Prostate gland (tissue), 2 donors: ENCODE measurements around the gene SULT4A1. TPM values are rescaled to one million over a fixed set of nuclear protein-coding genes. Genes with fewer than 3 reads are reported as not detected.

ENCODE experiments used
- DNase-seq: peaks from one replicate; pipeline ENCODE4 v3.0.0-alpha.2; 2019; ENCODE audit warnings: low spot score
- H3K27ac ChIP-seq, 2 donors: fragments of 200-600 bp; sonication (generic); 2 replicates each; pipeline ENCODE4 v1.5.1; 2017 to 2019
- H3K27me3 ChIP-seq: fragments of 200-600 bp; sonication (generic); replicated peaks from 2 replicates; pipeline ENCODE4 v1.5.1; 2019; ENCODE audit not compliant: insufficient read depth
- H3K36me3 ChIP-seq, 2 donors: fragments of 200-600 bp; sonication (generic); 1 replicate in 1 of 2; 2 replicates in 1 of 2; pipeline versions ENCODE4 v1.5.1 to v1.8.1; 2017 to 2019
- H3K4me1 ChIP-seq: fragments of 200-600 bp; sonication (generic); replicated peaks from 2 replicates; pipeline ENCODE4 v1.5.1; 2019
- H3K4me3 ChIP-seq, 2 donors: fragments of 200-600 bp; sonication (generic); 2 replicates each; pipeline ENCODE4 v1.5.1; 2017 to 2019
- H3K9me3 ChIP-seq: fragments of 200-600 bp; sonication (generic); 2 replicates; pipeline ENCODE4 v1.5.1; 2017
- CTCF ChIP-seq, 4 experiments: fragments of 200-600 bp in 2 of 4; fragments of 450-650 bp in 2 of 4; sonication (generic) in 2 of 4; IDR thresholded peaks; 1 replicate in 3 of 4; 2 replicates in 1 of 4; pipeline ENCODE4 v1.5.1; 2016 to 2019; ENCODE audit warnings: antibody characterized with exemption in 4 of 4, mild to moderate bottlenecking in 2 of 4, moderate library complexity in 2 of 4
- POLR2A ChIP-seq: fragments of 450-650 bp; IDR thresholded peaks from one replicate; pipeline ENCODE4 v1.6.1; 2016; ENCODE audit warnings: antibody characterized with exemption, mild to moderate bottlenecking
- POLR2AphosphoS5 ChIP-seq: sonication (generic); formaldehyde crosslinking; IDR thresholded peaks from one replicate; pipeline ENCODE4 v1.6.1; 2017; ENCODE audit warnings: antibody characterized with exemption
- WGBS: methylation state at CpG from one replicate; pipeline ENCODE4 v1.1.5; 2018; 5-methylcytosine and 5-hydroxymethylcytosine counted together
- intact Hi-C: fragments of 100-400 bp; cut with DNase I; formaldehyde crosslinking; loops from one replicate; pipeline ENCODE4 v1.14.2; 2022
- total RNA-seq, 2 donors: library from RNA; depleted of rRNA; stranded (reverse); fragments of >200 nt; gene quantifications; one replicate each; pipeline ENCODE4 v1.1.0, GENCODE V29; 2016

SULT4A1 gene
- total RNA-seq, 2 donors from 2014 or later = 0.14 to 3.3 TPM

- intact Hi-C loops = no loop called here
- Histone ChIP-seq H3K27ac (no peak overlapping the region), H3K9me3 (no peaks in the 10 kb centered on the region), H3K4me3 (no peak overlapping the region), H3K4me1 (no peaks in the 10 kb centered on the region), H3K27me3 (no peaks in the 10 kb centered on the region), H3K36me3 (no peaks in the 10 kb centered on the region)
- WGBS = 78% methylated on average over 17 of the region's 17 CpGs
- TF ChIP-seq POLR2AphosphoS5 (no peak), POLR2A (no peak), CTCF (IDR thresholded peaks at IDR 0.05) (no peak)
- no peak for DNase-seq
These were observed 38.2 kb downstream of the SULT4A1 start for GRCh38 chr22:43823911-43824665.

DNA sequence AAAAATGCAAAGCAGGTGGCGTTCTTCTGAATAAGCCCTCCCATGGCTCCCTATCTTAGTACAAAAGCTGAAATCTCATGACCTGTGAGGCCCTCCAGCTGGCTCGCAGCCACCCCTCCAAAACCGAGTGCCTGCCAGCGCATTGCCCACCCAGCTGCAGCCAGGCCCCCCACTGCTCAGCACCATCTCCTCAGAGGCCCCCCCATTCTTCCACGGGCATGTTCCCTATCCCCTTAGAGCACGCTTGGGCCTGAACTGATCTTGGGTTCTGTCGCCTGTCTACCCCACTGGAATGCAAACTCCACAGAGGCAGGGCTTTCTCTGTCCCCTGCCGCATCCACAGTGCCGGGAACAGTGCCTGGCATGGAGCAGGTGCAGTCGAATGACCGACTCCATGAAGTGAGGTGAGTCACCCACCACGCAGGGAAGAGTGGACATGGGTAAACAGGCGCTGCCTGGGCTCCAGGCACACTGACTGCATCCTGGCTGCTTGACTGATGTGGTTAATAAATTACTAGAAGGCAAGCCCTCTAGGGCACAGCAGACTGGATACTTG lies 38.9 kb downstream of the SULT4A1 start:
- intact Hi-C loops = no loop called here

DNA sequence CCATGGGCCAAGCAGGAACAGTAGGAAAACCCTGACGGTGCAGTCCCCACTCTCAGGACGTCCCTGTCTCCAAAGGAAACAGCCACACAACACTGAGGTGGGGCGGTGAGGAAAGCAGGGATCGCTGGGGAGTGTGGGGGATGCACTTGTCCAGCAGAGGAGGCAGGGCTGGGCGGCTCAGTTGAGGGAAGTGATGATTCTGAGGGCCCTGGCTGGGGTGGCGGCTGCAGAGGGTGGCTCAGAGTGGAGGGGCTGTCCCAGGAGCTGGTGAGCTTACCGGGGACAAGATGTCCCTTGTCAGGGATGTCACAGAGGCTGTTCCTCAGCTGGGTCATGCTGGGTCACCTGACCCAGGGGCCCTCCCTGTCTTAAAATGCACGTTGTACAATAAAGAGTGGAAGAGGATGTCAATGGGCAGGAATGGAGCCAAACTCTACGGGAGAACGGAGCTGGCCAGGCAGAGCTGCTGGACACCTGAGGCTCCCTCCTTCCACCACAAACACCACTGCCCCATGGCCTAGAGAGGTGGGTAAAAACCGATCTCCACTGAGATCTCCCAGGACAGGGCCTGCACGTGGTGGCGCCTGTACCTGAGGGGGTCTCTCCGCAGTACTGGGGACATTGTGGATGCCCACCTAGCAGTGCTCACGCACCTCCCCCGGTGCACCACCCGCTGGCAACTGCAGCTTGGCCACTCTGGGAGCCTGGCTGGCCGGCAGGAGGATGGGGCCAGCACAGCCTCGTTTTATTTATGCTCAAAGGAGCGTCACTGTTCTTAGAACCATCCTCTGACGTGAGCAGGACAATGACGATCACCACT lies 40.5 kb downstream of the SULT4A1 start:
- DNase-seq = no peak
- Histone ChIP-seq H3K4me1 (no peaks in the 10 kb centered on the region), H3K36me3 (no peaks in the 10 kb centered on the region), H3K4me3 (no peak overlapping the region), H3K9me3 (no peaks in the 10 kb centered on the region), H3K27me3 (no peaks in the 10 kb centered on the region), H3K27ac (no peak overlapping the region)
- TF ChIP-seq POLR2AphosphoS5 (no peak), CTCF (IDR thresholded peaks at IDR 0.05) (no peak), POLR2A (no peak)
- WGBS = 82% methylated on average over 18 of the region's 22 CpGs
- intact Hi-C loops = no loop called here

More for the DNA sequence above, 38.9 kb downstream of the SULT4A1 start:
- H3K27me3 ChIP-seq = no peaks in the 10 kb centered on the region
- TF ChIP-seq CTCF (IDR thresholded peaks at IDR 0.05) (no peak), POLR2A (no peak), POLR2AphosphoS5 (no peak)
- H3K9me3 ChIP-seq = no peaks in the 10 kb centered on the region
- H3K4me1 ChIP-seq = no peaks in the 10 kb centered on the region
- no peaks in the 10 kb centered on the region for H3K36me3 ChIP-seq
- no peak overlapping the region for H3K4me3 ChIP-seq
- WGBS = 47% methylated on average over 13 of the region's 13 CpGs
- no peak overlapping the region for H3K27ac ChIP-seq
- DNase-seq = no peak

DNA sequence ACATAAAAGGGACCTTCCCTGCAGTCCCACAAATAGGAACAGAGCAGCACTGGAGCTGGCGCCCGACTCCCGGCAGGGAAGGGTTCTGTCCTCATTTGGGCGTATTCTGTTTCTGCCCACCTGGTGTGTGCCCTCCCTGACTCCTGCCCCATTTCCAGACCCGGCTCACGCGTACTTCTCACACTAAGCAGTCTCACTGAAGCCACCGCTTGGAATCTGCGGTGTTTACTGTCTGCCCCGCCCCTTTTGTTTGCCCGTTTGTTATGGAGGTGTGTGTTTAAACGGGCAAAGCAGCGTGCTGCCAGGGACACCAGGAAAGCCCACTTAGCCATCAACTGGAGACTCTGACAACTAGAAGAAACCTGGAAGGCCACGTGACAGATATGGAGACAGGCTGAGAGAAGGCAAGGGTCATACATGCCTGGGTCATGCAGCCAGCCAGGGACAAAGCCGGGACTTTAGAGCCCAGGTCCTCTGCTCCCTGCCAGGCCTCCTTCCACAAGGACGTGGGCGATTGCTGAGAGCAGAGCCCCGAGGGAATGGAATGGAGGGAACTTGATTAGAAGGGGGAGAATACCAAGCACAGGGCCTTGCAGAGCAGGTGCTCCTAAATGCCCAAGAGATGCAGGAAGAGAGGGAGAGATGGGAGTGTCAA lies 41.5 kb downstream of the SULT4A1 start:
- H3K4me1 ChIP-seq = no peaks in the 10 kb centered on the region
- no peaks in the 10 kb centered on the region for H3K36me3 ChIP-seq
- TF ChIP-seq POLR2AphosphoS5 = no peak
- no peak for TF ChIP-seq CTCF (IDR thresholded peaks at IDR 0.05)
- no peak for TF ChIP-seq POLR2A
- 42% methylated on average over 18 of the region's 18 CpGs for WGBS
- no peak overlapping the region for H3K27ac ChIP-seq
- no peaks in the 10 kb centered on the region for H3K27me3 ChIP-seq
- intact Hi-C loops = no loop called here
- DNase-seq = no peak
- no peaks in the 10 kb centered on the region for H3K9me3 ChIP-seq
- H3K4me3 ChIP-seq = no peak overlapping the region
